ENCODE measurements around the gene NUP210L. TPM values are rescaled to one million over a fixed set of nuclear protein-coding genes. Genes with fewer than 3 reads are reported as not detected.
"Not testable (repeated sequence)": the region's sequence is repeated elsewhere in the genome, so short reads cannot be mapped to it uniquely, and the experiment has no call there.

NUP210L gene
- polyA plus RNA-seq, 3 donors = 0.03 TPM; not detected in 2

DNA sequence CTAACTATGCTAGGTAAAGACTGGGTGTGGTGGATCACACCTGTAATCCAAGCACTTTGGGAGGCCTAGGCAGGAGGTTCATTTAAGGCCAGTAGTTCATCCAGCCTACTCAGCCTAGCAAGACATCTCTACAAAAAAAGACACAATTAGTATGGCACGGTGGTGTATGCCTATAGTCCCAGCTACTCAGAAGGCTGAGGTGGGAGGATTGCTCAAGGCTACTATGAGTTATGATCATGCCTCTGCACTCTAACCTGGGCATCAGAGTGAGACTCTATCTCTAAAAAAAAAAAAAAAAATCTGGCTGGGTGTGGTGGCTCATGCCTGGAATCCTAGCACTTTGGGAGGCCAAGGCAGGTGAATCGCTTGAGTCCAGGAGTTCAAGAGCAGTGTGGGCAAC, 21.6 kb downstream of the NUP210L start:
- H3K27ac Mint-ChIP-seq = peak overlapping the region in 1 of 7 donors; percentile 13
- H3K79me2 ChIP-seq (ENCODE audit: insufficient read depth, low read length) = no peaks in the 10 kb centered on the region
- no peak for DNase-seq
- no peak overlapping the region for H3K4me3 Mint-ChIP-seq
- no peaks in the 10 kb centered on the region for H3K36me3 Mint-ChIP-seq
- TF ChIP-seq, protein P1, sequence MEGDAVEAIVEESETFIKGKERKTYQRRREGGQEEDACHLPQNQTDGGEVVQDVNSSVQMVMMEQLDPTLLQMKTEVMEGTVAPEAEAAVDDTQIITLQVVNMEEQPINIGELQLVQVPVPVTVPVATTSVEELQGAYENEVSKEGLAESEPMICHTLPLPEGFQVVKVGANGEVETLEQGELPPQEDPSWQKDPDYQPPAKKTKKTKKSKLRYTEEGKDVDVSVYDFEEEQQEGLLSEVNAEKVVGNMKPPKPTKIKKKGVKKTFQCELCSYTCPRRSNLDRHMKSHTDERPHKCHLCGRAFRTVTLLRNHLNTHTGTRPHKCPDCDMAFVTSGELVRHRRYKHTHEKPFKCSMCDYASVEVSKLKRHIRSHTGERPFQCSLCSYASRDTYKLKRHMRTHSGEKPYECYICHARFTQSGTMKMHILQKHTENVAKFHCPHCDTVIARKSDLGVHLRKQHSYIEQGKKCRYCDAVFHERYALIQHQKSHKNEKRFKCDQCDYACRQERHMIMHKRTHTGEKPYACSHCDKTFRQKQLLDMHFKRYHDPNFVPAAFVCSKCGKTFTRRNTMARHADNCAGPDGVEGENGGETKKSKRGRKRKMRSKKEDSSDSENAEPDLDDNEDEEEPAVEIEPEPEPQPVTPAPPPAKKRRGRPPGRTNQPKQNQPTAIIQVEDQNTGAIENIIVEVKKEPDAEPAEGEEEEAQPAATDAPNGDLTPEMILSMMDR (IDR thresholded peaks at IDR 0.05) = no peak
- intact Hi-C loops (cut with micrococcal nuclease) = no loop called here
- H3K27ac ChIP-seq (ENCODE audit: low read depth in 1 of 2, low read length in 2 of 2) = no peak overlapping the region
- WGBS (ENCODE audit: insufficient coverage) = 100% methylated on average over 1 of the region's 2 CpGs
- no peaks in the 10 kb centered on the region for H3K36me3 ChIP-seq (replicated peaks in 1 of 2; ENCODE audit: control insufficient read depth in 1 of 2, insufficient read depth in 2 of 2, low read length in 2 of 2)
- H3K27me3 ChIP-seq (ENCODE audit: control insufficient read depth in 2 of 2, insufficient read depth in 2 of 2, low read length in 2 of 2) = no peaks in the 10 kb centered on the region
- H3K9ac ChIP-seq (ENCODE audit: insufficient read depth, low read length, poor library complexity, severe bottlenecking) = no peak overlapping the region
- no peaks in the 10 kb centered on the region for H4K20me1 ChIP-seq (ENCODE audit: insufficient read depth, low read length)
- H2AFZ ChIP-seq (ENCODE audit: insufficient read depth, low read depth, low read length, poor library complexity, severe bottlenecking) = no peak overlapping the region
- no peaks in the 10 kb centered on the region for H3K27me3 Mint-ChIP-seq (ENCODE audit: low read depth in 3 of 3)
- no peaks in the 10 kb centered on the region for H3K9me3 ChIP-seq (replicated peaks in 1 of 2; ENCODE audit: control insufficient read depth in 1 of 2, insufficient read depth in 1 of 2, low read length in 2 of 2)
- no peak overlapping the region for H3K4me3 ChIP-seq (replicated peaks in 1 of 3; ENCODE audit: low read depth in 2 of 3, low read length in 3 of 3)
- peaks cover 17 to 21% of the 10 kb centered on the region in 2 donors for H3K4me1 ChIP-seq (ENCODE audit: control insufficient read depth in 1 of 2, insufficient read depth in 2 of 2, low read length in 2 of 2)
- no peaks in the 10 kb centered on the region for H3K9me3 Mint-ChIP-seq
- H3K4me2 ChIP-seq (replicated peaks; ENCODE audit: extremely low read depth, low read length, poor library complexity, severe bottlenecking) = no peak overlapping the region
- peaks cover 15% of the 10 kb centered on the region for H3K4me1 Mint-ChIP-seq

DNA sequence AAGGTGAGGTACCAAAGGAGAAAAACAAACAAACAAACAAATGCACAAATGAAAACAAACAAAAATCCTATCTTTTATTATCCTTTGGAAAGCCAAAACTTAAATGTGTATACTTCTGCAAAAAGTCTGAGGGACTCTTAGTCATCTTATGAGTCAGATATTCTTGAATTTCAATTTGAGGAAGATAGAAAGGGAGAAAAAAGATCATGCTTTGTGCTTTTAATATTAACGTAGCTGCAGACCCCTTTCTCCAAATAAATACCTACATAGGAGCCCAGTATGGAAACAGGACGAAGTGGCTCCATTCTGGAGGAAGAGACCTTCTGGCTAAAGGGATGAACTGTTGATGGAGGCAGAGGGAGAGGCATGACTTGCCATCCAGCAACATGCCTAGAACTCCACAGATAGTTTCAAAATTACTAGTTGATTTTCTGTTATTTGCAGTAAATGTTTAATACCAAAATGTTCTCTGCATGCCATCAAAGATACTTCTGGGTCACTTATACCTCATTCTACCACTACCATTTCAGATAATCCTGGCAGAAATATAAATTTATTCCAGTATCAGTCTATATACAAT, 25.4 kb downstream of the NUP210L start:
- no CpG with 5 or more reads among the region's 2 CpGs for WGBS (ENCODE audit: insufficient coverage)
- peak overlapping the region; percentile 69 to 94 (median 87) for H3K27ac Mint-ChIP-seq

DNA sequence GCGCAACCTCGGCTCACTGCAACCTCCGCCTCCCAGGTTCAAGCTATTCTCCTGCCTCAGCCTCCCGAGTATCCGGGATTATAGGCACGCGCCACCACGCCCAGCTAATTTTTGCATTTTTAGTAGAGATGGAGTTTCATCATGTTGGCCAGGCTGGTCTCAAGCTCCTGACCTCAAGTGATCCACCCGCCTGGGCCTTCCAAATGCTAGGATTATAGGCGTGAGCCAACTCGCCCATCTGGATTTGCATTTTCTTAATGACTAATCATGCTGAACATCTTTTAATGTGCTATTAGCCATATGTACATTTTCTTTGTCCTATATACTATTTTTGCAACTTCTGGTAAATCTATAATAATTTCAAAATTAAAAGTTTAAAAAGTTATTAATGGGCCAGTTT, 31.7 kb downstream of the NUP210L start:
- 100% methylated on average over 1 of the region's 11 CpGs for WGBS (ENCODE audit: insufficient coverage)
- intact Hi-C loops (cut with micrococcal nuclease) = loop anchor here in 1 of 2 donors (10.0 kb wide), 1 partner anchor 62 kb away; no protein-coding TSS in a partner anchor
- H3K36me3 ChIP-seq (replicated peaks in 1 of 2; ENCODE audit: control insufficient read depth in 1 of 2, insufficient read depth in 2 of 2, low read length in 2 of 2); DNase-seq; H2AFZ ChIP-seq (ENCODE audit: insufficient read depth, low read depth, low read length, poor library complexity, severe bottlenecking); H3K27ac ChIP-seq (ENCODE audit: low read depth in 1 of 2, low read length in 2 of 2); H3K4me1 ChIP-seq (ENCODE audit: control insufficient read depth in 1 of 2, insufficient read depth in 2 of 2, low read length in 2 of 2); H3K27me3 Mint-ChIP-seq (ENCODE audit: low read depth in 3 of 3); H3K36me3 Mint-ChIP-seq; H3K79me2 ChIP-seq (ENCODE audit: insufficient read depth, low read length); H3K4me3 Mint-ChIP-seq; H3K9me3 ChIP-seq (replicated peaks in 1 of 2; ENCODE audit: control insufficient read depth in 1 of 2, insufficient read depth in 1 of 2, low read length in 2 of 2); H3K4me3 ChIP-seq (replicated peaks in 1 of 3; ENCODE audit: low read depth in 2 of 3, low read length in 3 of 3); H3K4me1 Mint-ChIP-seq; H3K27me3 ChIP-seq (ENCODE audit: control insufficient read depth in 2 of 2, insufficient read depth in 2 of 2, low read length in 2 of 2); H3K27ac Mint-ChIP-seq; H4K20me1 ChIP-seq (ENCODE audit: insufficient read depth, low read length); H3K4me2 ChIP-seq (replicated peaks; ENCODE audit: extremely low read depth, low read length, poor library complexity, severe bottlenecking); H3K9ac ChIP-seq (ENCODE audit: insufficient read depth, low read length, poor library complexity, severe bottlenecking): not testable (repeated sequence)
- peaks cover 0 to 11% (median 3%) of the 10 kb centered on the region in 7 donors for H3K9me3 Mint-ChIP-seq

More for the DNA sequence above, 25.4 kb downstream of the NUP210L start:
- H3K36me3 Mint-ChIP-seq = no peaks in the 10 kb centered on the region
- H3K9me3 Mint-ChIP-seq = peaks cover 0 to 5% (median 3%) of the 10 kb centered on the region in 7 donors
- Histone ChIP-seq H3K4me1 (ENCODE audit: control insufficient read depth in 1 of 2, insufficient read depth in 2 of 2, low read length in 2 of 2) (peaks cover 17 to 21% of the 10 kb centered on the region in 2 donors), H3K4me2 (replicated peaks; ENCODE audit: extremely low read depth, low read length, poor library complexity, severe bottlenecking) (peak overlapping the region; percentile 71), H3K27me3 (ENCODE audit: control insufficient read depth in 2 of 2, insufficient read depth in 2 of 2, low read length in 2 of 2) (no peaks in the 10 kb centered on the region), H4K20me1 (ENCODE audit: insufficient read depth, low read length) (no peaks in the 10 kb centered on the region), H3K27ac (ENCODE audit: low read depth in 1 of 2, low read length in 2 of 2) (peak overlapping the region; percentile 32 to 73), H3K9me3 (replicated peaks in 1 of 2; ENCODE audit: control insufficient read depth in 1 of 2, insufficient read depth in 1 of 2, low read length in 2 of 2) (peaks cover 0 to 2% of the 10 kb centered on the region in 2 donors), H3K9ac (ENCODE audit: insufficient read depth, low read length, poor library complexity, severe bottlenecking) (no peak overlapping the region), H3K4me3 (replicated peaks in 1 of 3; ENCODE audit: low read depth in 2 of 3, low read length in 3 of 3) (peak overlapping the region in 2 of 3 experiments; percentile 12 to 66), H2AFZ (ENCODE audit: insufficient read depth, low read depth, low read length, poor library complexity, severe bottlenecking) (no peak overlapping the region), H3K36me3 (replicated peaks in 1 of 2; ENCODE audit: control insufficient read depth in 1 of 2, insufficient read depth in 2 of 2, low read length in 2 of 2) (no peaks in the 10 kb centered on the region), H3K79me2 (ENCODE audit: insufficient read depth, low read length) (no peaks in the 10 kb centered on the region)
- TF ChIP-seq, protein P1 (IDR thresholded peaks at IDR 0.05) = no peak
- peaks cover 0 to 1% (median 0%) of the 10 kb centered on the region in 3 donors for H3K27me3 Mint-ChIP-seq (ENCODE audit: low read depth in 3 of 3)
- H3K4me1 Mint-ChIP-seq = peaks cover 15% of the 10 kb centered on the region
- intact Hi-C loops (cut with micrococcal nuclease) = loop anchor here in 1 of 2 donors (10.0 kb wide), 1 partner anchor 55 kb away; no protein-coding TSS in a partner anchor
- H3K4me3 Mint-ChIP-seq = peak overlapping the region in 1 of 2 donors; percentile 80
- DNase-seq = peak; percentile 37 to 66 (median 64)

Measured in CD14-positive monocyte (primary cell).